Caco-2 (cell line): Measurements from ENCODE around the gene AADACL3. TPM values are rescaled to one million over a fixed set of nuclear protein-coding genes. Genes with fewer than 3 reads are reported as not detected.

Experiments
- Bru-seq: library from RNA; stranded (reverse); fragments of 400-500 nt; gene quantifications from one replicate; lab custom pipeline; 2021; lab: Mats Ljungman, UMichigan
- BruChase-seq, 2 experiments: library from RNA; stranded (reverse); fragments of 400-500 nt; gene quantifications; one replicate each; lab custom pipeline; 2021; lab: Mats Ljungman, UMichigan
- BruUV-seq: library from RNA; stranded (reverse); fragments of 400-500 nt; replicated peaks from 2 replicates; lab custom pipeline; 2021; lab: Mats Ljungman, UMichigan
- CTCF ChIA-PET: fragments of 300-600 bp; sonication (Branson Sonifier 250); formaldehyde crosslinking; loops from one replicate; lab custom pipeline; 2022; ENCODE audit warnings: antibody characterized with exemption; lab: Charles Lee
- POLR2A ChIA-PET: fragments of 300-600 bp; sonication (Branson Sonifier 250); formaldehyde crosslinking; loops from one replicate; lab custom pipeline; 2022; ENCODE audit warnings: antibody characterized with exemption; lab: Charles Lee
- DNase-seq, 2 experiments: peaks; one replicate each; pipeline versions ENCODE4 v3.0.0 to v3.0.0-alpha.2; 2020 to 2022
- H3K27me3 ChIP-seq: replicated peaks from 2 replicates; pipeline ENCODE4 v1.6.0; 2011; ENCODE audit warnings: low read length; ENCODE audit not compliant: control insufficient read depth, insufficient read depth
- H3K36me3 ChIP-seq: 2 replicates; pipeline ENCODE4 v1.5.1; 2011; ENCODE audit warnings: low read length; ENCODE audit not compliant: control insufficient read depth, insufficient read depth
- H3K4me1 ChIP-seq: fragments of 250-450 bp; sonication (Bioruptor Pico); 2 replicates; pipeline ENCODE4 v1.5.1; 2020; ENCODE audit warnings: mild to moderate bottlenecking
- H3K4me3 ChIP-seq: 2 replicates; pipeline ENCODE4 v1.5.1; 2011; ENCODE audit warnings: low read depth, mild to moderate bottlenecking, control low read depth, low read length
- H3K9me3 ChIP-seq: fragments of 250-450 bp; sonication (Bioruptor Pico); 2 replicates; pipeline ENCODE4 v1.5.1; 2020; ENCODE audit warnings: mild to moderate bottlenecking, moderate library complexity
- H3K27ac Mint-ChIP-seq: one replicate; pipeline ENCODE4 v1.8.0; 2022; ENCODE audit warnings: mixed read lengths; ENCODE audit not compliant: unreplicated experiment
- H3K27me3 Mint-ChIP-seq: one replicate; pipeline ENCODE4 v1.8.0; 2022; ENCODE audit warnings: mixed read lengths; ENCODE audit not compliant: insufficient read depth, unreplicated experiment
- H3K36me3 Mint-ChIP-seq: one replicate; pipeline ENCODE4 v1.8.0; 2022; ENCODE audit warnings: mild to moderate bottlenecking, mixed read lengths; ENCODE audit not compliant: insufficient read depth, unreplicated experiment
- H3K4me1 Mint-ChIP-seq: one replicate; pipeline ENCODE4 v1.8.0; 2022; ENCODE audit warnings: low read depth, mixed read lengths; ENCODE audit not compliant: unreplicated experiment
- H3K4me3 Mint-ChIP-seq: one replicate; pipeline ENCODE4 v1.8.0; 2022; ENCODE audit warnings: mild to moderate bottlenecking, moderate library complexity, mixed read lengths; ENCODE audit not compliant: unreplicated experiment
- H3K9me3 Mint-ChIP-seq: one replicate; pipeline ENCODE4 v1.8.0; 2022; ENCODE audit warnings: mixed read lengths; ENCODE audit not compliant: unreplicated experiment
- intact Hi-C: fragments of 100-400 bp; cut with micrococcal nuclease; formaldehyde crosslinking; loops from one replicate; pipeline ENCODE4 v1.10.0; 2022; ENCODE audit not compliant: unreplicated experiment
- long read RNA-seq: library from polyadenylated mRNA; stranded (forward); transcript quantifications from one replicate; pipeline ENCODE4 v2.0.0, GENCODE V29; 2022
- total RNA-seq: library from RNA; stranded (reverse); gene quantifications from 2 replicates; pipeline ENCODE4 v1.2.3, GENCODE V29; 2022
- TF ChIP-seq, protein P1 (sequence below), 2 experiments: fragments of 200-600 bp in 1 of 2; IDR thresholded peaks; 1 replicate in 1 of 2; 2 replicates in 1 of 2; pipeline versions ENCODE4 v1.5.1 to v1.8.0; 2011 to 2022; ENCODE audit warnings: antibody characterized with exemption in 1 of 2, control low read depth in 1 of 2, inconsistent platforms in 1 of 2, low read depth in 1 of 2, low read length in 1 of 2, mild to moderate bottlenecking in 1 of 2, moderate library complexity in 1 of 2; ENCODE audit not compliant: insufficient read depth in 1 of 2, severe bottlenecking in 1 of 2, unreplicated experiment in 1 of 2

AADACL3 gene, protein sequence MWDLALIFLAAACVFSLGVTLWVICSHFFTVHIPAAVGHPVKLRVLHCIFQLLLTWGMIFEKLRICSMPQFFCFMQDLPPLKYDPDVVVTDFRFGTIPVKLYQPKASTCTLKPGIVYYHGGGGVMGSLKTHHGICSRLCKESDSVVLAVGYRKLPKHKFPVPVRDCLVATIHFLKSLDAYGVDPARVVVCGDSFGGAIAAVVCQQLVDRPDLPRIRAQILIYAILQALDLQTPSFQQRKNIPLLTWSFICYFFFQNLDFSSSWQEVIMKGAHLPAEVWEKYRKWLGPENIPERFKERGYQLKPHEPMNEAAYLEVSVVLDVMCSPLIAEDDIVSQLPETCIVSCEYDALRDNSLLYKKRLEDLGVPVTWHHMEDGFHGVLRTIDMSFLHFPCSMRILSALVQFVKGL
- total RNA-seq = not detected in 2 replicates
- Bru-seq, nascent RNA = percentile 6 among the genes with signal in this experiment
- not detected for BruChase-seq, experiment 1, labeled RNA remaining after a 2-hour chase
- not detected for BruChase-seq, experiment 2, labeled RNA remaining after a 6-hour chase
- long read RNA-seq = 0 reads

DNA sequence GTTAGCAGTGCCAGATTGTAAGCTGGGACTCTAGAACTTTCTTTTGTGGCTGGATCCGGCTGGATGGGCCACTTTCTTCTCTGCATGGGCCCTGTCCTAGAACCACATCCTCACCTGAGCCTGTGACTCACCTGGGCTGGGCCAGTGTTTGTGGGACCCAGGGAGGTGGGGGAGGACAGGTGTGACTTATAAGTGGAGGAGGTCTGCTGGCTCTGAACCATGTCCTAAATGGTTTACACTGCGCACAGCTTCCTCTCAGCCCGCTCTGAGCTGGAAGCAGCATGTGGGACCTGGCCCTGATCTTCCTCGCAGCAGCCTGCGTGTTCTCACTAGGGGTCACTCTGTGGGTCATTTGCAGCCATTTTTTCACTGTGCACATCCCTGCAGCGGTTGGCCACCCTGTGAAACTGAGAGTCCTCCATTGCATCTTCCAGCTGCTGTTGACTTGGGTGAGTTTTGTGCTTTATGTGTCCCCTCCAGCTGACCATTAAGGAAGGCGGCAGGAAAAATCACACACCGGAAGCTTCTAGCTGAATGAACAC, at the start of gene AADACL3:
AADACL3 (plus strand) TSS at position 215 of the 542 bp plus-strand sequence; CDS start at position 282, 67 bp downstream.
- Mint-ChIP-seq H3K36me3 (no peaks in the 10 kb centered on the region), H3K4me3 (no peak within 1 kb of the TSS), H3K27me3 (no peaks in the 10 kb centered on the region), H3K4me1 (peaks cover 10% of the 10 kb centered on the region), H3K27ac (no peak within 1 kb of the TSS), H3K9me3 (no peaks in the 10 kb centered on the region)
- intact Hi-C loops = no loop called here
- DNase-seq = no peak
- TF ChIP-seq, protein P1, sequence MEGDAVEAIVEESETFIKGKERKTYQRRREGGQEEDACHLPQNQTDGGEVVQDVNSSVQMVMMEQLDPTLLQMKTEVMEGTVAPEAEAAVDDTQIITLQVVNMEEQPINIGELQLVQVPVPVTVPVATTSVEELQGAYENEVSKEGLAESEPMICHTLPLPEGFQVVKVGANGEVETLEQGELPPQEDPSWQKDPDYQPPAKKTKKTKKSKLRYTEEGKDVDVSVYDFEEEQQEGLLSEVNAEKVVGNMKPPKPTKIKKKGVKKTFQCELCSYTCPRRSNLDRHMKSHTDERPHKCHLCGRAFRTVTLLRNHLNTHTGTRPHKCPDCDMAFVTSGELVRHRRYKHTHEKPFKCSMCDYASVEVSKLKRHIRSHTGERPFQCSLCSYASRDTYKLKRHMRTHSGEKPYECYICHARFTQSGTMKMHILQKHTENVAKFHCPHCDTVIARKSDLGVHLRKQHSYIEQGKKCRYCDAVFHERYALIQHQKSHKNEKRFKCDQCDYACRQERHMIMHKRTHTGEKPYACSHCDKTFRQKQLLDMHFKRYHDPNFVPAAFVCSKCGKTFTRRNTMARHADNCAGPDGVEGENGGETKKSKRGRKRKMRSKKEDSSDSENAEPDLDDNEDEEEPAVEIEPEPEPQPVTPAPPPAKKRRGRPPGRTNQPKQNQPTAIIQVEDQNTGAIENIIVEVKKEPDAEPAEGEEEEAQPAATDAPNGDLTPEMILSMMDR (IDR thresholded peaks at IDR 0.05; ENCODE audit: insufficient read depth in 1 of 2, low read depth in 1 of 2, low read length in 1 of 2, severe bottlenecking in 1 of 2, unreplicated experiment in 1 of 2) = no peak
- H3K27me3 ChIP-seq = no peaks in the 10 kb centered on the region
- ChIA-PET POLR2A (no interaction called here), CTCF (no interaction called here)
- H3K4me3 ChIP-seq = no peak within 1 kb of the TSS
- no TSS peak for BruUV-seq
- H3K9me3 ChIP-seq = no peaks in the 10 kb centered on the region
- H3K36me3 ChIP-seq = no peaks in the 10 kb centered on the region
- no peaks in the 10 kb centered on the region for H3K4me1 ChIP-seq

DNA sequence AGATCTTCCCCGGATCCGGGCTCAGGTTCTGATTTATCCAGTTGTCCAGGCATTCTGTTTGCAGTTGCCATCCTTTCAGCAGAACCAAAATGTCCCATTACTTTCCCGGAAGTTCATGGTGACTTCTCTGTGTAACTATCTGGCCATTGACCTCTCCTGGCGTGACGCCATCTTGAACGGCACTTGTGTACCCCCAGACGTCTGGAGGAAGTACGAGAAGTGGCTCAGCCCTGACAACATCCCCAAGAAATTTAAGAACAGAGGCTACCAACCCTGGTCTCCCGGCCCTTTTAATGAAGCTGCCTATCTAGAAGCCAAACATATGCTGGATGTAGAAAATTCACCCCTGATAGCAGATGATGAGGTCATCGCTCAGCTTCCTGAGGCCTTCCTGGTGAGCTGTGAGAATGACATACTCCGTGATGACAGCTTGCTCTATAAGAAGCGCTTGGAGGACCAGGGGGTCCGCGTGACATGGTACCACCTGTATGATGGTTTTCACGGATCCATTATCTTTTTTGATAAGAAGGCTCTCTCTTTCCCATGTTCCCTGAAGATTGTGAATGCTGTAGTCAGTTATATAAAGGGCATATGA, 49.7 kb upstream of the AADACL3 start:
- POLR2A ChIA-PET = no interaction called here
- Histone ChIP-seq H3K9me3 (no peaks in the 10 kb centered on the region), H3K4me3 (no peak overlapping the region), H3K27me3 (no peaks in the 10 kb centered on the region), H3K4me1 (no peaks in the 10 kb centered on the region), H3K36me3 (no peaks in the 10 kb centered on the region)
- intact Hi-C loops = no loop called here
- CTCF ChIA-PET = no interaction called here
- H3K27me3 Mint-ChIP-seq = no peaks in the 10 kb centered on the region
- no peak overlapping the region for H3K4me3 Mint-ChIP-seq
- H3K4me1 Mint-ChIP-seq = no peaks in the 10 kb centered on the region
- TF ChIP-seq, protein P1 (IDR thresholded peaks at IDR 0.05; ENCODE audit: insufficient read depth in 1 of 2, low read depth in 1 of 2, low read length in 1 of 2, severe bottlenecking in 1 of 2, unreplicated experiment in 1 of 2) = no peak
- H3K36me3 Mint-ChIP-seq = no peaks in the 10 kb centered on the region
- H3K27ac Mint-ChIP-seq = no peak overlapping the region
- no peak for DNase-seq
- no peaks in the 10 kb centered on the region for H3K9me3 Mint-ChIP-seq
- no TSS peak for BruUV-seq

DNA sequence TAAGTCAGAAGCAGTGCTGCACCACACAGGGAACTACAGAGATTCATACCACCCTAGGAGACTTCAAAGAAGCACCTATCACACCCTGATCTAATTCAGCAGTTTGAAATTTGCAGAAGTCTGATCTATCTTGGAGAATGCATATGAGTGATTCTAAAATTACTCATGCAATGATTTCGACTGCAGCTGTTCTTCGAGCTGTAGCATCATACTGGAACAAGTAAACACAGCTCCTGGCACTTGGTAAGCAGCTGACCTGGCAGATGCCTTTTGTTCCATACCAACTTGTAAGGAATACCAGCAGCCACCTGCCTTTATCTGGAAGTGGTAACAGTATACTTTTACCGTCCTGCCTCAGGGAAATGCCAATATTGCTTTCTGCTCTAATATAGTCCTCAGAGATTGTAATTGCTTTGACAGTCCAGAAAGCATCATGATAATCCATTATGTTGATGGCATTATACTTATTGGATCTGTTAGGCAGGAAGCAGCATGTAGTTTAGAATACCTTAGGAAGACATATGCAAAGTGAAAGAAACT, 46.3 kb upstream of the AADACL3 start:
- DNase-seq = no peak
- H3K36me3 ChIP-seq = no peaks in the 10 kb centered on the region

More for the DNA sequence above, 46.3 kb upstream of the AADACL3 start:
- ChIA-PET CTCF (no interaction called here), POLR2A (no interaction called here)
- H3K9me3 Mint-ChIP-seq = no peaks in the 10 kb centered on the region
- intact Hi-C loops = no loop called here
- no peaks in the 10 kb centered on the region for H3K4me1 Mint-ChIP-seq
- H3K9me3 ChIP-seq = no peaks in the 10 kb centered on the region
- TF ChIP-seq, protein P1 (IDR thresholded peaks at IDR 0.05; ENCODE audit: insufficient read depth in 1 of 2, low read depth in 1 of 2, low read length in 1 of 2, severe bottlenecking in 1 of 2, unreplicated experiment in 1 of 2) = no peak
- H3K36me3 Mint-ChIP-seq = no peaks in the 10 kb centered on the region
- H3K4me3 Mint-ChIP-seq = no peak overlapping the region
- no peaks in the 10 kb centered on the region for H3K27me3 ChIP-seq
- H3K27ac Mint-ChIP-seq = no peak overlapping the region
- H3K27me3 Mint-ChIP-seq = no peaks in the 10 kb centered on the region
- BruUV-seq = no TSS peak
- no peaks in the 10 kb centered on the region for H3K4me1 ChIP-seq
- no peak overlapping the region for H3K4me3 ChIP-seq
